ENCODE results near the gene TLNRD1. TPM values are rescaled to one million over a fixed set of nuclear protein-coding genes. Genes with fewer than 3 reads are reported as not detected.

Gene TLNRD1
- total and polyA plus RNA-seq, 3 donors from 2014 or later = 2.6 to 14.9 (median 11.5) TPM

- DNase-seq = no peak
- no peak overlapping the region for H3K27ac ChIP-seq
- no peaks in the 10 kb centered on the region for H3K9me3 ChIP-seq
- no peak for TF ChIP-seq CTCF (IDR thresholded peaks at IDR 0.05)
- TF ChIP-seq POLR2A (IDR thresholded peaks at IDR 0.05) = no peak
- 36 to 54% methylated on average over 3 of the region's 3 CpGs for WGBS, 2 donors
- H3K36me3 ChIP-seq (ENCODE audit: low read depth, missing control alignments) = no peaks in the 10 kb centered on the region
- H3K4me3 ChIP-seq = no peak overlapping the region
- H3K27me3 ChIP-seq = no peaks in the 10 kb centered on the region
- no peaks in the 10 kb centered on the region for H3K4me1 ChIP-seq
- intact Hi-C loops (cut with DNase I; ENCODE audit: low total_unique reads) = no loop called here
These were observed 33.3 kb upstream of the TLNRD1 start for GRCh38 chr15:80967451-80967850.

DNA sequence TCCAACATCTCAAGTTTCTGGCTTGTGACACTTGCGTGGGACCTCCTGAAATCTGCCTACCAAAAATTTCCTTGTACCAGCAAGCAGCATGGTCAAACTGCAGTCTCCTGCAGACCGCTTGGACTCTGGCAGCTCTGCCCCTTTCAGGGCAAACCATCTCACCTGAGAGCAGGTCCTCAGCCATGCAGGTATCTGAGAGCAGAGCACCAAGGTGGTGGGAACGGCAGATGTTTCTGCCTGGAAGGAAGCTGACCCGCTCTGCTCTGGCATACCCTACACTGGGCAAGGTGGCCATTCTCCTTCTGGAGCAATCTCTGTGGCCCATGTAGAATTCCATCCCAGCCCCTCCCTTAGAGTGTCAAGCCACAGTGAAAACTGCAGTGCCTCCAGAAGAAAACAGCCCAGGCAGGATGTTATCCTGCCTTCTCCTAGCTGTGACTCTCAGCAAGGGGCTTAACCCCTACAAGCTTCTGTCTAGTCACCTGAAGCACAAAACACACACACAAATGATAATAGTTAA is 32.7 kb upstream of the TLNRD1 start:
- TF ChIP-seq CTCF (IDR thresholded peaks at IDR 0.05) (no peak), POLR2A (IDR thresholded peaks at IDR 0.05) (no peak)
- DNase-seq = no peak
- Histone ChIP-seq H3K4me1 (no peaks in the 10 kb centered on the region), H3K36me3 (ENCODE audit: low read depth, missing control alignments) (no peaks in the 10 kb centered on the region), H3K9me3 (no peaks in the 10 kb centered on the region), H3K27ac (no peak overlapping the region), H3K27me3 (no peaks in the 10 kb centered on the region), H3K4me3 (no peak overlapping the region)
- intact Hi-C loops (cut with DNase I; ENCODE audit: low total_unique reads) = no loop called here
- WGBS, 2 donors = 98 to 100% methylated on average over 1 to 4 of the region's 4 CpGs

GRCh38 chr15:80969316-80969715 is 31.4 kb upstream of the TLNRD1 start:
- H3K36me3 ChIP-seq (ENCODE audit: low read depth, missing control alignments) = no peaks in the 10 kb centered on the region
- H3K4me3 ChIP-seq = no peak overlapping the region
- H3K27ac ChIP-seq = no peak overlapping the region
- WGBS, 2 donors = 62 to 85% methylated on average over 1 to 7 of the region's 7 CpGs
- intact Hi-C loops (cut with DNase I; ENCODE audit: low total_unique reads) = no loop called here
- TF ChIP-seq CTCF (IDR thresholded peaks at IDR 0.05) = no peak
- no peak for TF ChIP-seq POLR2A (IDR thresholded peaks at IDR 0.05)
- H3K27me3 ChIP-seq = no peaks in the 10 kb centered on the region
- H3K4me1 ChIP-seq = peaks cover 4% of the 10 kb centered on the region
- DNase-seq = no peak
- no peaks in the 10 kb centered on the region for H3K9me3 ChIP-seq

DNA sequence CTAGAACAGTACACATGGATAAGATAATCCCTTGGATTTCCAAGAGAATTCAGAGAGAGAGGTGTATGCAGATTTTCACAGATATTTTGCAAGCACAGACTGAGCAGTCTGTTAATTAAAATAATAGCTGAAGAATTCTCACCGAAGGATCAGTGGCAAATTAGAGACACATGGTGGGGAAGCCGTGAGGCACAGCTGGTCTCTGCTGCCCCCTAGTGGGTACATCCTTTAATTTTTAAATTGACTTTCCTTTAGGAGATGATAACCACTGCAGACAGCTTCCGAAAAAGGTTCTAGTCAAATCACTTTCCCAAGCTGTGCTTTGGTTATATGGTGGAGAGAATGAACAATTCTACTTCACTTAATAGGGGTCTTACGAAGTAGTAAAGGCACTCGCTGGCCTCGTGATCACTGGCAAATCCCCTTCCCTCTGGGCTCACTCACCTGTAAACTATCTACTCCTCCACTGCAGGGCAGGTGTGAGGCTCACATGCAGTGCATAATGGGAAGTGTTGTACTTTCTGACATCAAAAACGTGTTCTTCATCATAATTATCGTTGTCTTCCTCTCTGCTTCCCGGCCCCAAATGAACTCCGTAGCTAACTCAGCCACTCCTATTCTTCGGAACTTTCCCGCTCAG is 30.6 kb upstream of the TLNRD1 start:
- Histone ChIP-seq H3K4me3 (no peak overlapping the region), H3K27ac (no peak overlapping the region), H3K27me3 (no peaks in the 10 kb centered on the region), H3K4me1 (peaks cover 4% of the 10 kb centered on the region), H3K9me3 (no peaks in the 10 kb centered on the region), H3K36me3 (ENCODE audit: low read depth, missing control alignments) (no peaks in the 10 kb centered on the region)
- WGBS, 2 donors = 66% methylated on average over 12 of the region's 12 CpGs
- TF ChIP-seq POLR2A (IDR thresholded peaks at IDR 0.05) (no peak), CTCF (IDR thresholded peaks at IDR 0.05) (peak; percentile 76 to 96 (median 79))
- intact Hi-C loops (cut with DNase I; ENCODE audit: low total_unique reads) = no loop called here
- peak; percentile 70 for DNase-seq

DNA sequence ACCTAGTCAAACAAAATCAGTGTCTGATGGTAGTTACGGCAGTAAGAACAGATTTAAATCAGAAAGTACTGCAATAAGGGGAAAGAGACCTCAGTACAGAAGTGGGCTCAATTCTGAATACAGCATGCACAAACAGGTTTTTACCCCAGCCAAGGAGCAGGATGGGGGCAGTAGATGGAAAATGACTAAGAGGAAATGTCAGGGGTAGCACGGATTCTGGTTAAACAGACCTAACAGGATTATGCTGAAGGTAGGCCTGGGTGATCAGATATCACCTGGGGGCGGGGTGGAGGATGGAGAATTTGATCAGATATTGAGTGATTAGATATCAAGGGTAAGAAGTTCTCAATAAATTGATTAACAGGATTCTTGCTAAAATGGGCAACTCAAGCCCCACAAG is 30.1 kb upstream of the TLNRD1 start:
- intact Hi-C loops (cut with DNase I; ENCODE audit: low total_unique reads) = no loop called here
- WGBS, 2 donors = 87 to 93% methylated on average over 3 of the region's 3 CpGs
- Histone ChIP-seq H3K36me3 (ENCODE audit: low read depth, missing control alignments) (no peaks in the 10 kb centered on the region), H3K4me1 (peaks cover 4% of the 10 kb centered on the region), H3K4me3 (no peak overlapping the region), H3K27me3 (no peaks in the 10 kb centered on the region), H3K9me3 (no peaks in the 10 kb centered on the region), H3K27ac (no peak overlapping the region)
- DNase-seq = no peak
- TF ChIP-seq POLR2A (IDR thresholded peaks at IDR 0.05) (no peak), CTCF (IDR thresholded peaks at IDR 0.05) (no peak)
